HL-60 (cell line): ENCODE measurements around the gene NFILZ.

Source experiments
- DNase-seq, 2 experiments: peaks; one replicate each; pipeline ENCODE4 v3.0.0-alpha.2; 2010 to 2020; ENCODE audit warnings: low read depth in 1 of 2, low spot score in 1 of 2
- H3K27ac ChIP-seq: fragments of 250-450 bp; sonication (Bioruptor Pico); replicated peaks from 2 replicates; pipeline ENCODE4 v1.5.1; 2020; ENCODE audit warnings: mild to moderate bottlenecking, moderate library complexity
- H3K27me3 ChIP-seq: fragments of 250-450 bp; sonication (Bioruptor Pico); 2 replicates; pipeline ENCODE4 v1.5.1; 2021; ENCODE audit warnings: mild to moderate bottlenecking, moderate library complexity; ENCODE audit not compliant: insufficient read depth, poor library complexity, severe bottlenecking
- H3K4me3 ChIP-seq: replicated peaks from 2 replicates; pipeline ENCODE4 v1.5.1; 2011; ENCODE audit warnings: mild to moderate bottlenecking, control low read depth, low read length; ENCODE audit not compliant: insufficient read depth
- CTCF ChIP-seq: IDR thresholded peaks from one replicate; pipeline ENCODE4 v1.5.1; 2011; ENCODE audit warnings: low read length, control low read depth, inconsistent platforms; ENCODE audit not compliant: insufficient read depth
- GABPA ChIP-seq: IDR thresholded peaks from 2 replicates; pipeline ENCODE4 v1.6.1; 2012; ENCODE audit warnings: low read depth
- POLR2AphosphoS5 ChIP-seq: IDR thresholded peaks from 2 replicates; pipeline ENCODE4 v1.6.1; 2012; ENCODE audit warnings: low read depth
- SPI1 ChIP-seq: IDR thresholded peaks from 2 replicates; pipeline ENCODE4 v1.6.1; 2012; ENCODE audit warnings: low read depth, mild to moderate bottlenecking, borderline replicate concordance
- TF ChIP-seq, protein P1 (sequence below): IDR thresholded peaks from 2 replicates; pipeline ENCODE4 v1.6.1; 2012; ENCODE audit warnings: low read depth; ENCODE audit not compliant: insufficient replicate concordance

NFILZ gene

DNA sequence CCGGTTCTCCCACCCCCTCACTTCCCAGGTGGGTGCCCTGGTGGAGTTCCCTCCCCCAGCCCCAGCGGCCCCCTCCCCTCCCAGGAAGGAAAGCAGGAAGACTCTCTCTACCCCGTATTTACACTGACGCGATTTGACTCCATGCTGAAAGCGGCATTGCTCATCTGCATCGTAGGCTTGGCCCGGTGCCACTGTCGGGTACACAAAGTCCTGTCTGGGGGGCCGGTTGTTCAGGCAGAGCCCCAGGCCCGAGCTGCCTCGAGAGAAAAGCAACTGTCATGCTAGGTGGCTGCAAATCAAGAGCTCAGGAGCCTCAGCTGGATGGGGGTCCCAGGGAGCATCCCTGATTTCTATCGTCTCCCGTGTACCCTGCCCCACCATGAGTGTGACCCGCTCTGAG, 34.8 kb upstream of the NFILZ start:
- H3K27ac ChIP-seq = no peak overlapping the region
- DNase-seq = no peak
- peaks cover 3% of the 10 kb centered on the region for H3K27me3 ChIP-seq
- TF ChIP-seq, protein P1, sequence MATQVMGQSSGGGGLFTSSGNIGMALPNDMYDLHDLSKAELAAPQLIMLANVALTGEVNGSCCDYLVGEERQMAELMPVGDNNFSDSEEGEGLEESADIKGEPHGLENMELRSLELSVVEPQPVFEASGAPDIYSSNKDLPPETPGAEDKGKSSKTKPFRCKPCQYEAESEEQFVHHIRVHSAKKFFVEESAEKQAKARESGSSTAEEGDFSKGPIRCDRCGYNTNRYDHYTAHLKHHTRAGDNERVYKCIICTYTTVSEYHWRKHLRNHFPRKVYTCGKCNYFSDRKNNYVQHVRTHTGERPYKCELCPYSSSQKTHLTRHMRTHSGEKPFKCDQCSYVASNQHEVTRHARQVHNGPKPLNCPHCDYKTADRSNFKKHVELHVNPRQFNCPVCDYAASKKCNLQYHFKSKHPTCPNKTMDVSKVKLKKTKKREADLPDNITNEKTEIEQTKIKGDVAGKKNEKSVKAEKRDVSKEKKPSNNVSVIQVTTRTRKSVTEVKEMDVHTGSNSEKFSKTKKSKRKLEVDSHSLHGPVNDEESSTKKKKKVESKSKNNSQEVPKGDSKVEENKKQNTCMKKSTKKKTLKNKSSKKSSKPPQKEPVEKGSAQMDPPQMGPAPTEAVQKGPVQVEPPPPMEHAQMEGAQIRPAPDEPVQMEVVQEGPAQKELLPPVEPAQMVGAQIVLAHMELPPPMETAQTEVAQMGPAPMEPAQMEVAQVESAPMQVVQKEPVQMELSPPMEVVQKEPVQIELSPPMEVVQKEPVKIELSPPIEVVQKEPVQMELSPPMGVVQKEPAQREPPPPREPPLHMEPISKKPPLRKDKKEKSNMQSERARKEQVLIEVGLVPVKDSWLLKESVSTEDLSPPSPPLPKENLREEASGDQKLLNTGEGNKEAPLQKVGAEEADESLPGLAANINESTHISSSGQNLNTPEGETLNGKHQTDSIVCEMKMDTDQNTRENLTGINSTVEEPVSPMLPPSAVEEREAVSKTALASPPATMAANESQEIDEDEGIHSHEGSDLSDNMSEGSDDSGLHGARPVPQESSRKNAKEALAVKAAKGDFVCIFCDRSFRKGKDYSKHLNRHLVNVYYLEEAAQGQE = no peak
- TF ChIP-seq SPI1 = no peak
- H3K4me3 ChIP-seq = no peak overlapping the region

- Histone ChIP-seq H3K27ac (no peak overlapping the region), H3K27me3 (peaks cover 3% of the 10 kb centered on the region), H3K4me3 (no peak overlapping the region)
- no peak for DNase-seq
- TF ChIP-seq, protein P1 = no peak
- TF ChIP-seq POLR2AphosphoS5 = no peak
- no peak for TF ChIP-seq CTCF
- TF ChIP-seq GABPA = no peak
- TF ChIP-seq SPI1 = no peak
Observed at GRCh38 chr19:8596168-8596567, 34.3 kb upstream of the NFILZ start.

GRCh38 chr19:8600064-8600463, 30.4 kb upstream of the NFILZ start:
- DNase-seq = no peak
- Histone ChIP-seq H3K27me3 (no peaks in the 10 kb centered on the region), H3K27ac (no peak overlapping the region), H3K4me3 (no peak overlapping the region)
- TF ChIP-seq CTCF (no peak), POLR2AphosphoS5 (no peak), GABPA (no peak), SPI1 (no peak)
- TF ChIP-seq, protein P1 = no peak

DNA sequence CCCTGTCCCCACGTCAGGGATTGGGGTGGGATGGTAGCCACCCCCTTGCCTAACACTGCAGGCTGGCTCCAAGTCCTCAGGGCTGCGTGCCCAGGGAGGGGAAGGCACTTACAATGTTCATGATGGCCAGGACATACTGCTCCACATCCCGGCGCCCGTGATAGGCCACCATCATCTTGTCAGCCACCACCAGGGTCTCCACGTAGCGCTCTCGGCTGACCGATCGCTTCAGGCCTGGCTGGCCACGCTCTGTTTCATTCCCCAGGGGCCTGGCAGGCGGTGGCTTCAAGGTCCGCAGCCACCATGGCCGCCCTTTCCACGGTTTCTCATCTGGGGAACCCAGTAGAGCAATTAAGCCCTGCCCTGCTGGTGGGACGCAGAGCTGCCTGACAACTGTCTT, 29.6 kb upstream of the NFILZ start:
- TF ChIP-seq GABPA (no peak), POLR2AphosphoS5 (no peak), CTCF (no peak), SPI1 (no peak)
- TF ChIP-seq, protein P1 = no peak
- Histone ChIP-seq H3K27me3 (no peaks in the 10 kb centered on the region), H3K4me3 (no peak overlapping the region), H3K27ac (no peak overlapping the region)
- DNase-seq = no peak
